BJ (cell line): ENCODE data around the gene RASGRF1. TPM values are rescaled to one million over a fixed set of nuclear protein-coding genes. Genes with fewer than 3 reads are reported as not detected.

Source experiments
- CTCF ChIA-PET: fragments of 350-600 bp; formaldehyde crosslinking; extraction: SDS; loops from one replicate; lab custom pipeline; 2021; ENCODE audit warnings: antibody characterized with exemption, inconsistent platforms; lab: Yijun Ruan, JAX
- POLR2A ChIA-PET: fragments of 300-600 bp; sonication (Branson Sonifier 250); formaldehyde crosslinking; extraction: SDS; loops from one replicate; lab custom pipeline; 2021; ENCODE audit warnings: antibody characterized with exemption; lab: Charles Lee
- DNase-seq: peaks from one replicate; pipeline ENCODE4 v3.0.0-alpha.2; 2011; ENCODE audit warnings: low read depth
- H3K27me3 ChIP-seq: 2 replicates; pipeline ENCODE4 v1.6.0; 2011; ENCODE audit warnings: low read length; ENCODE audit not compliant: control insufficient read depth, insufficient read depth
- H3K36me3 ChIP-seq: 2 replicates; pipeline ENCODE4 v1.5.1; 2011; ENCODE audit warnings: low read length; ENCODE audit not compliant: control insufficient read depth, insufficient read depth
- H3K4me3 ChIP-seq: 2 replicates; pipeline ENCODE4 v1.5.1; 2011; ENCODE audit warnings: low read depth, mild to moderate bottlenecking, control low read depth, low read length
- polyA plus RNA-seq: library from polyadenylated mRNA; depleted of rRNA; stranded (reverse); fragments of >200 nt; gene quantifications from 2 replicates; pipeline ENCODE4 v1.2.3, GENCODE V29; 2011
- TF ChIP-seq, protein P1 (sequence below): IDR thresholded peaks from 2 replicates; pipeline ENCODE4 v1.5.1; 2011; ENCODE audit warnings: low read depth, mild to moderate bottlenecking, control low read depth, inconsistent platforms, low read length, moderate library complexity; ENCODE audit not compliant: insufficient read depth

Gene RASGRF1
- polyA plus RNA-seq, 1 experiment: 0.31 TPM

DNA sequence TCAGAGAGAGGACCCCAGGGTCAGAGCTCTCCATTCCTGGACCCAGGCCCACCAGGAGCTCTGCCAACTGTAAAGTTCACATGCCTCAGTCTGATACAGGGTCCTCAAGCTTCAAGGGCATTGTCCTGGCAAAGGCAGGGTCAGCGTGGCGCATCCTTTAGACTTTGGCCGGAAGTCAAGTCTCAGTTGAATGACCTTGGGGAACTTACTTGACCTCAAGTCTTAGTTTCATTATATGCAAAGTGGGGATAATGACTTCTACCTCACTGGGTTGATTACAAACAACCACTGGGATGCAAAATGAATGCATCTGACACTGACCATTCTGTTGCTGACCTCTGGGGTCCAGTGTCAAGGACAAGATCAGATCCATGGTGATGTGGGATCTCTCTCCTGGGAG lies 75.2 kb downstream of the RASGRF1 start:
- CTCF ChIA-PET: interaction anchor here (1.2 kb wide), 1 partner anchor 12 kb away, joined by 3 read pairs; no protein-coding TSS in a partner anchor
- no peaks in the 10 kb centered on the region for H3K36me3 ChIP-seq
- TF ChIP-seq, protein P1, sequence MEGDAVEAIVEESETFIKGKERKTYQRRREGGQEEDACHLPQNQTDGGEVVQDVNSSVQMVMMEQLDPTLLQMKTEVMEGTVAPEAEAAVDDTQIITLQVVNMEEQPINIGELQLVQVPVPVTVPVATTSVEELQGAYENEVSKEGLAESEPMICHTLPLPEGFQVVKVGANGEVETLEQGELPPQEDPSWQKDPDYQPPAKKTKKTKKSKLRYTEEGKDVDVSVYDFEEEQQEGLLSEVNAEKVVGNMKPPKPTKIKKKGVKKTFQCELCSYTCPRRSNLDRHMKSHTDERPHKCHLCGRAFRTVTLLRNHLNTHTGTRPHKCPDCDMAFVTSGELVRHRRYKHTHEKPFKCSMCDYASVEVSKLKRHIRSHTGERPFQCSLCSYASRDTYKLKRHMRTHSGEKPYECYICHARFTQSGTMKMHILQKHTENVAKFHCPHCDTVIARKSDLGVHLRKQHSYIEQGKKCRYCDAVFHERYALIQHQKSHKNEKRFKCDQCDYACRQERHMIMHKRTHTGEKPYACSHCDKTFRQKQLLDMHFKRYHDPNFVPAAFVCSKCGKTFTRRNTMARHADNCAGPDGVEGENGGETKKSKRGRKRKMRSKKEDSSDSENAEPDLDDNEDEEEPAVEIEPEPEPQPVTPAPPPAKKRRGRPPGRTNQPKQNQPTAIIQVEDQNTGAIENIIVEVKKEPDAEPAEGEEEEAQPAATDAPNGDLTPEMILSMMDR: no peak
- no peak overlapping the region for H3K4me3 ChIP-seq
- peaks cover 3% of the 10 kb centered on the region for H3K27me3 ChIP-seq
- DNase-seq: no peak
- POLR2A ChIA-PET: no interaction called here

DNA sequence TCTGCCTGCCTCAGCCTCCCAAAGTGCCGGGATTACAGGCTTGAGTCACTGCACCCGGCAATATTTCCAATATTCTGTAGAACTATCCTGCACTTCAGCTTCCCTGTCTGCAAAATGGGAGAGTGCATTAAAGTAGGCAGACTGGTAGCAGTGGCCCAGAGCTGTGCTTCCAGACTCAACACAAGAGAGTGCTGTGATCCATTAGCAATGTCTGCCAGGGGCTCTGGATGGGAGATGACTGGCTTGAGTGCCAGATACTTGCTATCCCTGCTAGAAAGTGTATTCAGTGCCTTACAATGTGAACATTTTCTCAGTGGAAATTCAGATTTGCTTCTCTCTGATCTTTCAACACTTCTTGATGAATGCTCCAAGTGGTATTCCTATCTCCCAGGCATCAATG lies 80.3 kb downstream of the RASGRF1 start:
- H3K36me3 ChIP-seq: no peaks in the 10 kb centered on the region
- POLR2A ChIA-PET: no interaction called here
- CTCF ChIA-PET: no interaction called here
- DNase-seq: no peak
- TF ChIP-seq, protein P1: no peak
- H3K27me3 ChIP-seq: peaks cover 3% of the 10 kb centered on the region
- H3K4me3 ChIP-seq: no peak overlapping the region

DNA sequence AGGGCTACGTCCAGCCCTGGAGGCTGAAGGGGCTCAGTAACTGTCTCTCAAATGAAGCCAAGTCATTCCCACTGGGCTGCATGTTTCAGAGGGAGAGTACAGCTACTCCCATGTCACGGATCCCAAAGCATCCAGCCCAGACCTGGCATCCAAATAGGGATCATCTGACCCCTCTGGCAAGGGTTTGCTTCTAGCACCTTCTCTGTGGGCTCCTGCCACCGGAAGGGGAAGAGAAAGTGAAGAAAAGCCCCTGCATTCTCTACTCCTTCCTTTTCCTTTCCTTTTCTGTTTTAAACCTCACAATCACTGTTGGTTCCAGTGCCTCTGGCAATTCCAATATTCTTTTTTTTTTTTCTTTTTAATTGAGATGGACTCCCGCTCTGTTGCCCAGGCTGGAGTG lies 81.2 kb downstream of the RASGRF1 start:
- Histone ChIP-seq H3K36me3 (no peaks in the 10 kb centered on the region), H3K4me3 (no peak overlapping the region), H3K27me3 (peaks cover 3% of the 10 kb centered on the region; the same call in 1 of the 2 replicates)
- no peak for DNase-seq
- CTCF ChIA-PET: no interaction called here
- POLR2A ChIA-PET: no interaction called here
- TF ChIP-seq, protein P1: no peak

DNA sequence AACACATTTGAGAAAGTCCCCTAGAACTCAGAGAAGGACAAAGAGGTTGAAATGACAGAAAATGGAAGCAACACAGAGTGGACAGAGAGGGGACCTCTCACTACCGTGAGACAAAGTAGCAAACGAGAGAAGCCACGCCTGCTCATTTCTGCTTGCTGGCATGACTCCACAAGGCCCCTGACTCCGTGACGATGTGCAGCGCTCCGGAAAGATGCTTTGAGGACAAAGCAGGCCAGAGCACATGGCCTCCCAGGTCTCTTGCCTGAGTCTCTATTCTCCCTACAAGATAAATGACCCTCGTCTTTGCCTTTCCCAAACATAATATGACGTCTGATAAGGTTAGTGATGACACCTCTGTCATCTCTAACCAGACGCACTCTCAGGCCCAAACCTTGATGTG lies 81.9 kb downstream of the RASGRF1 start:
- TF ChIP-seq, protein P1: no peak
- H3K27me3 ChIP-seq: peaks cover 3% of the 10 kb centered on the region; the same call in 1 of the 2 replicates
- POLR2A ChIA-PET: no interaction called here
- H3K36me3 ChIP-seq: no peaks in the 10 kb centered on the region
- no peak overlapping the region for H3K4me3 ChIP-seq
- CTCF ChIA-PET: no interaction called here
- DNase-seq: no peak

DNA sequence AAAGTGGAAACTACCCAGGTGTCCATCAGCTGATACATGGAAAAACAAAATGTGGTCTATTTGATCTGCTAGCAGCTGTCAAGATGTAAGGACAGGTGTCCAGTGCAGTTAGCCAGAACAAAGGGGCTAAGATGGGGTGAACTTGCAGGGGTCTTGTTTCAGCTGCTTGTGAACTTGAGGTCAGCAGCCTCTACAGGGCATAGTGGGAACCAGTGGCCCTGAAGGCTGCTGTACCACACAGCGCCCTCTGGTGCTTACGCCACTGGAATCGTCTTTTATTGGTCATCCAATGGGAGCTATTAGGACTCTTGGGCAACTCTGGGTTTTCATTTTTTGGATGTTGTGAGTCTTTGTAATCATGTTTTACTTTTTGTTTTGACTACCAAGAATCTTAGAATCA lies 83.5 kb downstream of the RASGRF1 start:
- H3K36me3 ChIP-seq: no peaks in the 10 kb centered on the region
- TF ChIP-seq, protein P1: peak; percentile 39; the same call in 1 of the 2 replicates
- POLR2A ChIA-PET: no interaction called here
- H3K4me3 ChIP-seq: no peak overlapping the region
- CTCF ChIA-PET: interaction anchor here (0.7 to 1.3 kb wide), 4 partner anchors 13 to 177 kb away, joined by 3 read pairs; no protein-coding TSS in a partner anchor
- DNase-seq: no peak
- peaks cover under 1% of the 10 kb centered on the region; the same call in 1 of the 2 replicates for H3K27me3 ChIP-seq
